Measurements from ENCODE around the gene AMH.
"Not testable (repeated sequence)": the region's sequence is repeated elsewhere in the genome, so short reads cannot be mapped to it uniquely, and the experiment has no call there.

The AMH gene

GRCh38 chr19:2274185-2274711 lies 25.1 kb downstream of the AMH start:
- H3K36me3 ChIP-seq (ENCODE audit: control insufficient read depth, insufficient read depth, low read length), result peaks cover 53% of the 10 kb centered on the region
- peak overlapping the region; percentile 14 for H3K4me3 ChIP-seq (ENCODE audit: extremely low read depth, insufficient read depth, low read length, poor library complexity, severe bottlenecking)
- H3K9me3 ChIP-seq (ENCODE audit: control insufficient read depth, low read length), result no peaks in the 10 kb centered on the region
- 92 to 94% methylated on average over 5 to 9 of the region's 9 CpGs for WGBS, 2 experiments (ENCODE audit: insufficient coverage in 2 of 2)
- peaks cover 17% of the 10 kb centered on the region for H3K4me1 ChIP-seq (ENCODE audit: control insufficient read depth, insufficient read depth, low read length, poor library complexity, severe bottlenecking)
- H3K27ac ChIP-seq (ENCODE audit: low read depth, low read length, severe bottlenecking), result no peak overlapping the region

- peaks cover 53% of the 10 kb centered on the region for H3K36me3 ChIP-seq (ENCODE audit: control insufficient read depth, insufficient read depth, low read length)
- H3K9me3 ChIP-seq (ENCODE audit: control insufficient read depth, low read length), result no peaks in the 10 kb centered on the region
- WGBS, 2 experiments (ENCODE audit: insufficient coverage in 2 of 2), result 70 to 74% methylated on average over 13 to 15 of the region's 16 CpGs
- H3K27ac ChIP-seq (ENCODE audit: low read depth, low read length, severe bottlenecking), result no peak overlapping the region
- no peak overlapping the region for H3K4me3 ChIP-seq (ENCODE audit: extremely low read depth, insufficient read depth, low read length, poor library complexity, severe bottlenecking)
- peaks cover 17% of the 10 kb centered on the region for H3K4me1 ChIP-seq (ENCODE audit: control insufficient read depth, insufficient read depth, low read length, poor library complexity, severe bottlenecking)
Observed at GRCh38 chr19:2274931-2275535, 25.9 kb downstream of the AMH start.

- no peak overlapping the region for H3K27ac ChIP-seq (ENCODE audit: low read depth, low read length, severe bottlenecking)
- H3K4me1 ChIP-seq (ENCODE audit: control insufficient read depth, insufficient read depth, low read length, poor library complexity, severe bottlenecking), result peaks cover 17% of the 10 kb centered on the region
- peaks cover 51% of the 10 kb centered on the region for H3K36me3 ChIP-seq (ENCODE audit: control insufficient read depth, insufficient read depth, low read length)
- no peaks in the 10 kb centered on the region for H3K9me3 ChIP-seq (ENCODE audit: control insufficient read depth, low read length)
- no peak overlapping the region for H3K4me3 ChIP-seq (ENCODE audit: extremely low read depth, insufficient read depth, low read length, poor library complexity, severe bottlenecking)
- WGBS, 2 experiments (ENCODE audit: insufficient coverage in 2 of 2), result 94 to 98% methylated on average over 64 to 74 of the region's 74 CpGs
Observed at GRCh38 chr19:2275588-2276428, 26.7 kb downstream of the AMH start.

- no peak overlapping the region for H3K4me3 ChIP-seq (ENCODE audit: extremely low read depth, insufficient read depth, low read length, poor library complexity, severe bottlenecking)
- peaks cover 17% of the 10 kb centered on the region for H3K4me1 ChIP-seq (ENCODE audit: control insufficient read depth, insufficient read depth, low read length, poor library complexity, severe bottlenecking)
- no peaks in the 10 kb centered on the region for H3K9me3 ChIP-seq (ENCODE audit: control insufficient read depth, low read length)
- 93 to 96% methylated on average over 20 to 21 of the region's 28 CpGs for WGBS, 2 experiments (ENCODE audit: insufficient coverage in 2 of 2)
- H3K27ac ChIP-seq (ENCODE audit: low read depth, low read length, severe bottlenecking), result no peak overlapping the region
- H3K36me3 ChIP-seq (ENCODE audit: control insufficient read depth, insufficient read depth, low read length), result peaks cover 44% of the 10 kb centered on the region
Observed at GRCh38 chr19:2276429-2276986, 27.4 kb downstream of the AMH start.

- peaks cover 13% of the 10 kb centered on the region for H3K4me1 ChIP-seq (ENCODE audit: control insufficient read depth, insufficient read depth, low read length, poor library complexity, severe bottlenecking)
- 88 to 93% methylated on average over 8 of the region's 9 CpGs for WGBS, 2 experiments (ENCODE audit: insufficient coverage in 2 of 2)
Observed at GRCh38 chr19:2277138-2277537, 28.0 kb downstream of the AMH start.

GRCh38 chr19:2278459-2279158 lies 29.5 kb downstream of the AMH start:
- H3K27ac ChIP-seq (ENCODE audit: low read depth, low read length, severe bottlenecking), result no peak overlapping the region
- WGBS, 2 experiments (ENCODE audit: insufficient coverage in 2 of 2), result 93 to 94% methylated on average over 23 to 29 of the region's 33 CpGs
- peaks cover 25% of the 10 kb centered on the region for H3K36me3 ChIP-seq (ENCODE audit: control insufficient read depth, insufficient read depth, low read length)
- no peak overlapping the region for H3K4me3 ChIP-seq (ENCODE audit: extremely low read depth, insufficient read depth, low read length, poor library complexity, severe bottlenecking)
- no peaks in the 10 kb centered on the region for H3K9me3 ChIP-seq (ENCODE audit: control insufficient read depth, low read length)
- peaks cover 5% of the 10 kb centered on the region for H3K4me1 ChIP-seq (ENCODE audit: control insufficient read depth, insufficient read depth, low read length, poor library complexity, severe bottlenecking)

More at GRCh38 chr19:2277138-2277537, 28.0 kb downstream of the AMH start:
- no peak overlapping the region for H3K4me3 ChIP-seq (ENCODE audit: extremely low read depth, insufficient read depth, low read length, poor library complexity, severe bottlenecking)
- H3K9me3 ChIP-seq (ENCODE audit: control insufficient read depth, low read length), result no peaks in the 10 kb centered on the region
- peaks cover 39% of the 10 kb centered on the region for H3K36me3 ChIP-seq (ENCODE audit: control insufficient read depth, insufficient read depth, low read length)
- no peak overlapping the region for H3K27ac ChIP-seq (ENCODE audit: low read depth, low read length, severe bottlenecking)

- H3K36me3 ChIP-seq (ENCODE audit: control insufficient read depth, insufficient read depth, low read length), result peaks cover 11% of the 10 kb centered on the region
- H3K4me3 ChIP-seq (ENCODE audit: extremely low read depth, insufficient read depth, low read length, poor library complexity, severe bottlenecking), result no peak overlapping the region
- H3K27ac ChIP-seq (ENCODE audit: low read depth, low read length, severe bottlenecking), result no peak overlapping the region
- H3K9me3 ChIP-seq (ENCODE audit: control insufficient read depth, low read length), result no peaks in the 10 kb centered on the region
- WGBS, 2 experiments (ENCODE audit: insufficient coverage in 2 of 2), result 83 to 86% methylated on average over 22 to 25 of the region's 26 CpGs
- H3K4me1 ChIP-seq (ENCODE audit: control insufficient read depth, insufficient read depth, low read length, poor library complexity, severe bottlenecking), result no peaks in the 10 kb centered on the region
Observed at GRCh38 chr19:2280633-2281264, 31.6 kb downstream of the AMH start.

- H3K4me1 ChIP-seq (ENCODE audit: control insufficient read depth, insufficient read depth, low read length, poor library complexity, severe bottlenecking); H3K27ac ChIP-seq (ENCODE audit: low read depth, low read length, severe bottlenecking); H3K9me3 ChIP-seq (ENCODE audit: control insufficient read depth, low read length); H3K36me3 ChIP-seq (ENCODE audit: control insufficient read depth, insufficient read depth, low read length): not testable (repeated sequence)
- H3K4me3 ChIP-seq (ENCODE audit: extremely low read depth, insufficient read depth, low read length, poor library complexity, severe bottlenecking), result peak overlapping the region; percentile 23
- WGBS, 2 experiments (ENCODE audit: insufficient coverage in 2 of 2), result 20 to 40% methylated on average over 2 to 5 of the region's 16 CpGs
Observed at GRCh38 chr19:2281265-2282061, 32.3 kb downstream of the AMH start.

- WGBS, 2 experiments (ENCODE audit: insufficient coverage in 2 of 2), result 4 to 5% methylated on average over 22 to 27 of the region's 41 CpGs
- Histone ChIP-seq H3K9me3 (ENCODE audit: control insufficient read depth, low read length) (no peaks in the 10 kb centered on the region), H3K4me3 (ENCODE audit: extremely low read depth, insufficient read depth, low read length, poor library complexity, severe bottlenecking) (peak within 1 kb of the TSS; percentile 23), H3K27ac (ENCODE audit: low read depth, low read length, severe bottlenecking) (no peak within 1 kb of the TSS), H3K4me1 (ENCODE audit: control insufficient read depth, insufficient read depth, low read length, poor library complexity, severe bottlenecking) (no peaks in the 10 kb centered on the region), H3K36me3 (ENCODE audit: control insufficient read depth, insufficient read depth, low read length) (no peaks in the 10 kb centered on the region)
Observed at GRCh38 chr19:2282062-2282861, 33.1 kb downstream of the AMH start, which contains the start of gene PEAK3. Gene PEAK3 (minus strand): TSS chr19:2282175. CDS start chr19:2280931, 1,244 bp downstream.

All from mesodermal cell (in vitro differentiated cells).